Thyroid gland (tissue), 4 donors: ENCODE results near the gene PREX1. TPM values are rescaled to one million over a fixed set of nuclear protein-coding genes. Genes with fewer than 3 reads are reported as not detected.

Source experiments
- DNase-seq, 2 donors: peaks; one replicate each; pipeline ENCODE4 v3.0.0-alpha.2; 2019
- H3K27ac ChIP-seq, 3 donors: fragments of 200-600 bp; sonication (generic); 1 replicate in 2 of 3; 2 replicates in 1 of 3; pipeline ENCODE4 v1.5.1; 2016 to 2019; ENCODE audit warnings: mild to moderate bottlenecking in 1 of 3, moderate library complexity in 1 of 3
- H3K27me3 ChIP-seq: fragments of 200-600 bp; sonication (generic); one replicate; pipeline ENCODE4 v1.5.1; 2019
- H3K36me3 ChIP-seq, 2 donors: fragments of 200-600 bp; sonication (generic); one replicate each; pipeline ENCODE4 v1.5.1; 2016 to 2019
- H3K4me1 ChIP-seq, 2 donors: fragments of 200-600 bp; sonication (generic); one replicate each; pipeline ENCODE4 v1.5.1; 2017 to 2019
- H3K4me3 ChIP-seq, 3 donors: fragments of 200-600 bp; sonication (generic); replicated peaks in 1 of 3; 1 replicate in 2 of 3; 2 replicates in 1 of 3; pipeline ENCODE4 v1.5.1; 2016; ENCODE audit warnings: mild to moderate bottlenecking in 1 of 3
- H3K9me3 ChIP-seq: fragments of 200-600 bp; sonication (generic); one replicate; pipeline ENCODE4 v1.5.1; 2017
- CTCF ChIP-seq, 6 experiments: fragments of 200-600 bp in 3 of 6; fragments of 450-650 bp in 3 of 6; sonication (generic) in 3 of 6; IDR thresholded peaks; one replicate each; pipeline ENCODE4 v1.5.1; 2016 to 2019; ENCODE audit warnings: antibody characterized with exemption in 6 of 6, mild to moderate bottlenecking in 2 of 6, inconsistent platforms in 1 of 6, moderate library complexity in 1 of 6
- POLR2A ChIP-seq, 2 donors: fragments of 450-650 bp; IDR thresholded peaks; one replicate each; pipeline ENCODE4 v1.6.1; 2017; ENCODE audit warnings: antibody characterized with exemption in 2 of 2, mild to moderate bottlenecking in 2 of 2, moderate library complexity in 1 of 2
- WGBS, 2 donors: methylation state at CpG; one replicate each; pipeline ENCODE4 v1.1.5; 2017; 5-methylcytosine and 5-hydroxymethylcytosine counted together
- intact Hi-C: fragments of 100-400 bp; cut with DNase I; formaldehyde crosslinking; loops from one replicate; pipeline ENCODE4 v1.15.1; 2023
- total RNA-seq, 4 donors: library from RNA; depleted of rRNA; stranded (reverse); fragments of >200 nt; gene quantifications; one replicate each; pipeline ENCODE4 v1.2.3, GENCODE V29; 2016

The PREX1 gene
- total RNA-seq, 4 donors from 2014 or later, result 10.2 to 42.7 (median 18.7) TPM

DNA sequence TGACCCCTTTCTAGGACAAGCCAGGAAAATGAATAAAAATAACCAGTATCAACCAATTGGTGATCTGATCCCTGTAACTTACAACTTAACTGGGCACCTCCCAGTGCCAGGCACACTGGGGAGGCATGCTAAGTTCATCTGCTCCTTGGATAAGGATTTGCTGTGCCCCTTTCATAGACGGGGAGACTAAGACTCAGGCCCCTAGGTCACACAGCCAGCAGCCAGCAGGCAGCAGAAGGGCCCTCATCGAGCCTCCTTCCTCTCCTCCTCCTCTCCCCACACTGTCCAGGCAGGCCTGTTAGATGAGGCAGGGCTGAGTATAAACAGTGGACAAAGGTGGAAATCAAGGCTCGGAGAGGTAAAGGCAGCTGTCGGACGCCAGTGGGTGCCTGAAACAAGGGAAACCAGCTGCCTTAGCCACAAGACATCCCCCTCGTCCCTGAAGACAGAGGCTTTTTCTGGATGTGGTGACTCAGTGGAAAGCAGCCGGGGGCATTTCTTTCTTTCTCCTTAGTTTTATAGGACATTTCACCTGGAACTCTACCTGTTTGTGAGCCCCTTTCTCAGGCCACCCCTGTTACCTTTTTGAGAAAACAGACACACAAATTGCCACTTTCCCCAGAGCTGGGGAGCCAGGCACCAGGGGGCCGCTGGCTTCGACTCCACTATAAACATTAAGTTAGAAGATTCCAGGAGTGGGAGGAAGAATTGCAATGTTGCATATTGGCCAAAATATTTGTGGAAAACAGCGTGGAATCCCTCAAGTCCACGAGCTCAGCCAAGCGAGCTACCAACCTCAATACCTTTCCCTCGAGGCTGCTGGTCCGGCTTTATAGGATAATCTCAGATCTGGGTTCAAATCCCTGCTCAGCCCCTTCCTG, 166.0 kb downstream of the PREX1 start:
- Histone ChIP-seq H3K27ac (no peak overlapping the region), H3K9me3 (no peaks in the 10 kb centered on the region), H3K4me1 (no peaks in the 10 kb centered on the region), H3K4me3 (no peak overlapping the region), H3K27me3 (no peaks in the 10 kb centered on the region), H3K36me3 (no peaks in the 10 kb centered on the region)
- no peak for TF ChIP-seq POLR2A (IDR thresholded peaks at IDR 0.05)
- no peak for TF ChIP-seq CTCF (IDR thresholded peaks at IDR 0.05)
- intact Hi-C loops, result no loop called here
- 83 to 87% methylated on average over 14 of the region's 14 CpGs for WGBS, 2 donors
- no peak for DNase-seq

DNA sequence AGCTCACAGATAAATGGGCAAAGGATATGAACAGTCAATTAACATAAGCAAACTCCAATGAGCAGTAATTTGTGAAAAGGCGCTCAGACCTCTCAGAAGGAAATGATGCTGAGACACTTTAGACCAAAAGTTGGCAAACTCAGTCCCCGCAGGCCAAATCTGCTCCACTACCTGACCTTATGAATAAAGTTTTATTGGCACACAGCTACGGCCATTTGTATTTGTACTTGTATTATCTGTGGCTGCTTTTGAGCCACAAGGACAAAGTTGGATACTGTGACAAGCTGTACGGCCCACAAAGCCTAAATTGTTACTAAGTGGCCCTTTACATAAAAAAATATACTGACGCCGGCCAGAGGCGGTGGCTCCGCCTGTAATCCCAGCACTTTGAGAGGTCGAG, 167.0 kb downstream of the PREX1 start:
- Histone ChIP-seq H3K36me3 (no peaks in the 10 kb centered on the region), H3K4me1 (no peaks in the 10 kb centered on the region), H3K9me3 (no peaks in the 10 kb centered on the region), H3K4me3 (no peak overlapping the region), H3K27me3 (no peaks in the 10 kb centered on the region), H3K27ac (no peak overlapping the region)
- intact Hi-C loops, result no loop called here
- TF ChIP-seq POLR2A (IDR thresholded peaks at IDR 0.05) (no peak), CTCF (IDR thresholded peaks at IDR 0.05) (no peak)
- WGBS, 2 donors, result 95% methylated on average over 9 of the region's 9 CpGs
- DNase-seq, result no peak

DNA sequence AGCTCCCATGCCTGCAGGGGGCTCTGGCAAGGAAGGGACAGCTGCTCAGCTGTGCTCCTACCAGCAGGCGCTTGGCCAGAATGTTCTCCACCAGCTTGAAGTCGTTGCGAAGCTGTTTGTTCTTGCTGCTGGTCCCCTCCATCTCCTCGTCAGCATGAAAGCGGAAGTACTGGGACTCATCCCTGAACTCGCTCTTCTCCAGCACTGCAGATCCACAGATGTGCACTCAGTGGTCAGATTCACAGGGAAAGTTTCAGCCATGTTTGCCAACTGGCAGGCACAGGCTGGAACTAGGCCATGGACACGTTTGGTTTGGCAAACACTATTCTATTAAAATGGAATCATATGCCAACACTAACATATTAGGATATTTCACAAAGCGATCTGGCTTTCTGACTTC, 167.9 kb downstream of the PREX1 start:
- H3K9me3 ChIP-seq, result no peaks in the 10 kb centered on the region
- no peaks in the 10 kb centered on the region for H3K27me3 ChIP-seq
- no peak for TF ChIP-seq CTCF (IDR thresholded peaks at IDR 0.05)
- no peak for TF ChIP-seq POLR2A (IDR thresholded peaks at IDR 0.05)
- no peak overlapping the region for H3K4me3 ChIP-seq
- intact Hi-C loops, result no loop called here
- no peak for DNase-seq
- no peaks in the 10 kb centered on the region for H3K4me1 ChIP-seq
- no peak overlapping the region for H3K27ac ChIP-seq
- peaks cover 0 to 1% of the 10 kb centered on the region in 2 donors for H3K36me3 ChIP-seq
- WGBS, 2 donors, result 89 to 90% methylated on average over 8 of the region's 8 CpGs

DNA sequence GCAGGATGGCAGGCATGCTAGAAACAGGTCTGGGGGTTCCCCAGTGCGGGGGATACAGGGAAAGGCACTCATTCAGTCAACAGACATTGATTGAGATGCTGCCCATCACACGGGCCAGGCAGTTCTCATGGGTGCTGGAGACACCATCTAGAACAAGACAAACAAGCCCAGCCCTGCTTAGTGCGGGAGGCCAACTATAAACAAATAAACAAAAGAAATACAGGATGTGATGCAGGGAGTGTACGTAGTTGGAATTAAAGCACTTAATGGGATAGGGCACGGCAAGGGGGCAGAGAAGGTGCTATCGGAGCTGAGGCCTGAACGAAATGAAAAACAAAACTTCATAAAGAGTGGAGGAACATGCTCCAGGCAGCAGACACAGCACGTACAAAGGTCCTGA, 169.3 kb downstream of the PREX1 start:
- TF ChIP-seq CTCF (IDR thresholded peaks at IDR 0.05), result no peak
- TF ChIP-seq POLR2A (IDR thresholded peaks at IDR 0.05), result no peak
- Histone ChIP-seq H3K4me3 (no peak overlapping the region), H3K9me3 (no peaks in the 10 kb centered on the region), H3K27me3 (no peaks in the 10 kb centered on the region), H3K27ac (no peak overlapping the region), H3K36me3 (peaks cover 5 to 6% of the 10 kb centered on the region in 2 donors), H3K4me1 (no peaks in the 10 kb centered on the region)
- 76 to 84% methylated on average over 8 of the region's 8 CpGs for WGBS, 2 donors
- intact Hi-C loops, result no loop called here
- DNase-seq, result no peak

GRCh38 chr20:48658198-48658476, 169.7 kb downstream of the PREX1 start:
- H3K4me1 ChIP-seq, result no peaks in the 10 kb centered on the region
- no peak overlapping the region for H3K27ac ChIP-seq
- WGBS, 2 donors, result 86 to 89% methylated on average over 9 of the region's 9 CpGs
- no peak for DNase-seq
- peaks cover 5 to 9% of the 10 kb centered on the region in 2 donors for H3K36me3 ChIP-seq
- no peak for TF ChIP-seq POLR2A (IDR thresholded peaks at IDR 0.05)
- TF ChIP-seq CTCF (IDR thresholded peaks at IDR 0.05), result no peak
- H3K4me3 ChIP-seq, result no peak overlapping the region
- H3K27me3 ChIP-seq, result no peaks in the 10 kb centered on the region
- H3K9me3 ChIP-seq, result no peaks in the 10 kb centered on the region
- intact Hi-C loops, result no loop called here
